K562 (cell line): ENCODE data around the gene IFT122. TPM values are rescaled to one million over a fixed set of nuclear protein-coding genes. Genes with fewer than 3 reads are reported as not detected.
A peak's percentile ranks its signal among the peaks of the same experiment; 100 is the strongest.

Source experiments
- ARNT ChIP-seq, 2 experiments: fragments of 450-650 bp; IDR thresholded peaks; 2 replicates each; pipeline ENCODE4 v1.6.1; 2016; ENCODE audit warnings: mild to moderate bottlenecking in 1 of 2
- BHLHE40 ChIP-seq: IDR thresholded peaks from 2 replicates; pipeline ENCODE4 v1.6.1; 2011; ENCODE audit warnings: low read length, improper control_type of control experiment
- CBX3 ChIP-seq, 2 experiments: IDR thresholded peaks; 1 replicate in 1 of 2; 2 replicates in 1 of 2; pipeline ENCODE4 v1.6.1; 2012; ENCODE audit warnings: inconsistent platforms in 2 of 2, low read length in 2 of 2, borderline replicate concordance in 1 of 2, control low read depth in 1 of 2
- DPF2 ChIP-seq: fragments of 450-650 bp; IDR thresholded peaks from 2 replicates; pipeline ENCODE4 v1.6.1; 2016
- ELF2 ChIP-seq: fragments of 250-450 bp; sonication (Bioruptor Pico); IDR thresholded peaks from 2 replicates; pipeline ENCODE4 v1.5.0; 2021; ENCODE audit warnings: mild to moderate bottlenecking
- EP300 ChIP-seq: IDR thresholded peaks from 2 replicates; pipeline ENCODE4 v1.6.1; 2012; ENCODE audit warnings: low read length, improper control_type of control experiment
- ESRRA ChIP-seq: fragments of 450-650 bp; IDR thresholded peaks from 2 replicates; pipeline ENCODE4 v1.6.1; 2014; ENCODE audit warnings: low read depth, mild to moderate bottlenecking, moderate library complexity, borderline replicate concordance
- ESRRB ChIP-seq: fragments of 250-450 bp; sonication (Bioruptor Pico); IDR thresholded peaks from 2 replicates; pipeline ENCODE4 v1.5.0; 2020; ENCODE audit warnings: mild to moderate bottlenecking, moderate library complexity, borderline replicate concordance
- ID3 ChIP-seq, 2 experiments: fragments of 250-450 bp in 1 of 2; fragments of 450-650 bp in 1 of 2; sonication (Bioruptor Pico) in 1 of 2; IDR thresholded peaks; 2 replicates each; pipeline versions ENCODE4 v1.6.1 to v1.8.0; 2016 to 2021; ENCODE audit warnings: mild to moderate bottlenecking in 2 of 2, moderate library complexity in 2 of 2, missing compliant biosample characterization in 1 of 2, missing genetic modification characterization in 1 of 2
- LEF1 ChIP-seq: fragments of 450-650 bp; IDR thresholded peaks from 2 replicates; pipeline ENCODE4 v1.6.1; 2016; ENCODE audit warnings: mild to moderate bottlenecking
- MEIS2 ChIP-seq: fragments of 450-650 bp; IDR thresholded peaks from 2 replicates; pipeline ENCODE4 v1.6.1; 2014; ENCODE audit warnings: mild to moderate bottlenecking; ENCODE audit not compliant: partially characterized antibody
- MTA2 ChIP-seq: fragments of 450-650 bp; IDR thresholded peaks from 2 replicates; pipeline ENCODE4 v1.6.1; 2016; ENCODE audit warnings: low read depth
- NCOR1 ChIP-seq: fragments of 450-650 bp; IDR thresholded peaks from 2 replicates; pipeline ENCODE4 v1.6.1; 2016; ENCODE audit warnings: mild to moderate bottlenecking, moderate library complexity
- RAD21 ChIP-seq, 2 experiments: fragments of 250-450 bp in 1 of 2; fragments of 450-650 bp in 1 of 2; sonication (Bioruptor Pico) in 1 of 2; formaldehyde crosslinking in 1 of 2; IDR thresholded peaks in 1 of 2; conservative IDR thresholded peaks in 1 of 2; 2 replicates each; pipeline versions ENCODE4 v1.4.0 to v1.8.0; 2020 to 2022; ENCODE audit warnings: mild to moderate bottlenecking in 2 of 2, moderate library complexity in 1 of 2
- SETDB1 ChIP-seq: IDR thresholded peaks from one replicate; pipeline ENCODE4 v1.6.1; 2012; ENCODE audit warnings: low read length, control low read depth, inconsistent platforms
- SMARCA4 ChIP-seq: fragments of 450-650 bp; IDR thresholded peaks from 2 replicates; pipeline ENCODE4 v1.6.1; 2016
- SMARCE1 ChIP-seq: fragments of 450-650 bp; IDR thresholded peaks from 2 replicates; pipeline ENCODE4 v1.7.1; 2016; ENCODE audit warnings: mild to moderate bottlenecking
- TAL1 ChIP-seq: fragments of 450-650 bp; IDR thresholded peaks from 2 replicates; pipeline ENCODE4 v1.6.1; 2016; ENCODE audit warnings: mild to moderate bottlenecking
- TCF7 ChIP-seq: sonication (generic); IDR thresholded peaks from 2 replicates; pipeline ENCODE4 v1.6.1; 2016; ENCODE audit warnings: antibody characterized with exemption, borderline replicate concordance
- TEAD1 ChIP-seq, 2 experiments: fragments of 450-650 bp in 1 of 2; sonication (generic) in 1 of 2; formaldehyde crosslinking; IDR thresholded peaks; 2 replicates each; pipeline versions ENCODE4 v1.4.0 to v1.8.0; 2020 to 2022; ENCODE audit warnings: mild to moderate bottlenecking in 2 of 2, missing genetic modification reagents in 1 of 2
- ZNF408 ChIP-seq: fragments of 250-450 bp; sonication (Bioruptor Pico); IDR thresholded peaks from 2 replicates; pipeline ENCODE4 v1.4.0; 2020; ENCODE audit warnings: low read depth, mild to moderate bottlenecking, moderate library complexity
- ZNF512 ChIP-seq: IDR thresholded peaks from 2 replicates; pipeline ENCODE4 v1.6.1; 2016; ENCODE audit warnings: missing genetic modification characterization, missing compliant biosample characterization
- ZNF655 ChIP-seq: fragments of 250-450 bp; sonication (Bioruptor Pico); IDR thresholded peaks from 2 replicates; pipeline ENCODE4 v1.5.0; 2021
- ZNF740 ChIP-seq, 3 experiments: fragments of 200-800 bp in 1 of 3; sonication (Bioruptor generic) in 1 of 3; sonication (generic) in 1 of 3; formaldehyde crosslinking in 1 of 3; IDR thresholded peaks; 2 replicates each; pipeline versions ENCODE4 v1.6.1 to v1.8.0; 2016 to 2022; ENCODE audit warnings: mild to moderate bottlenecking in 2 of 3, missing compliant biosample characterization in 2 of 3, missing genetic modification characterization in 2 of 3, missing genetic modification reagents in 1 of 3
- ZNF76 ChIP-seq: fragments of 250-450 bp; sonication (Bioruptor Pico); IDR thresholded peaks from 2 replicates; pipeline ENCODE4 v1.4.0; 2020; ENCODE audit warnings: mild to moderate bottlenecking, moderate library complexity, borderline replicate concordance
- polyA plus RNA-seq, 8 experiments: library from polyadenylated mRNA; depleted of rRNA in 4 of 8; stranded (reverse) in 5 of 8; unstranded in 3 of 8; fragments of >200 nt; fragmentation: Nextera tagmentation in 2 of 8; fragmentation: Illumina TruSeq in 1 of 8; extraction: Ambion mirVana in 2 of 8; extraction: Trizol in 1 of 8; gene quantifications; 2 replicates each; pipeline versions ENCODE4 v1.2.1 to v1.2.3, GENCODE V29; 2011 to 2014; ENCODE audit warnings: inconsistent platforms in 1 of 8, missing spikeins in 1 of 8
- total RNA-seq, 7 experiments: library from RNA; depleted of rRNA in 6 of 7; stranded (reverse); fragments of >200 nt in 6 of 7; fragmentation: Illumina TruSeq in 2 of 7; extraction: Trizol in 2 of 7; gene quantifications; 2 replicates each; pipeline versions ENCODE4 v1.2.1 to v1.2.3, GENCODE V29; 2011 to 2021; ENCODE audit warnings: low replicate concordance in 1 of 7

The IFT122 gene
- total and polyA plus RNA-seq, 9 of the 15 experiments (the other 6 are each of a cell fraction or from before 2014, with no cell fraction given) = 2.4 to 11.5 (median 7.7) TPM

- TF ChIP-seq CBX3 (IDR thresholded peaks at IDR 0.05; ENCODE audit: borderline replicate concordance in 1 of 2, low read length in 2 of 2) (no peak), EP300 (peak; percentile 76; the same call in 1 of the 2 replicates), MTA2 (peak; percentile 65; the same call in 1 of the 2 replicates), TCF7 (no peak), ESRRA (peak; percentile 42; the same call in 1 of the 2 replicates), SMARCA4 (peak; percentile 89), ZNF408 (CRISPR knock-in tag) (no peak), ARNT (IDR thresholded peaks at IDR 0.05) (0 out of 4 replicates have a peak, but pooled peaks of 1 of the 2 experiments have one; percentile 21), ZNF655 (CRISPR knock-in tag) (no peak), ZNF740 (CRISPR knock-in tag; IDR thresholded peaks at IDR 0.05) (0 out of 2 replicates have a peak, but pooled peaks have one; percentile 23), ZNF740 (tag; IDR thresholded peaks at IDR 0.05) (no peak), SMARCE1 (peak; percentile 93), BHLHE40 (no peak), ELF2 (CRISPR knock-in tag) (no peak), ESRRB (CRISPR knock-in tag) (no peak), TEAD1 (CRISPR knock-in tag; IDR thresholded peaks at IDR 0.05) (0 out of 4 replicates have a peak, but pooled peaks of 1 of the 2 experiments have one; percentile 72), ID3 (CRISPR knock-in tag; IDR thresholded peaks at IDR 0.05) (no peak), ID3 (tag; IDR thresholded peaks at IDR 0.05) (0 out of 2 replicates have a peak, but pooled peaks have one; percentile 58), NCOR1 (peak; percentile 74), ZNF76 (CRISPR knock-in tag) (no peak), DPF2 (peak; percentile 93), SETDB1 (no peak), MEIS2 (peak; percentile 75), LEF1 (peak; percentile 19; the same call in 1 of the 2 replicates), TAL1 (peak; percentile 74), RAD21 (CRISPR knock-in tag; conservative IDR thresholded peaks at IDR 0.05 in 1 of 2, IDR thresholded peaks at IDR 0.05 in 1 of 2) (no peak), ZNF512 (tag) (no peak)
Observed at GRCh38 chr3:129413687-129414506, 26.1 kb upstream of the IFT122 start (continued).
